Choroid plexus epithelial cell (primary cell): Measurements from ENCODE around the gene FGD5.

Source experiments
- DNase-seq: peaks from one replicate; pipeline ENCODE4 v3.0.0-alpha.2; 2010; ENCODE audit warnings: low read depth
- H3K4me3 ChIP-seq: 2 replicates; pipeline ENCODE4 v1.5.1; 2011; ENCODE audit warnings: low read depth, mild to moderate bottlenecking, control low read depth, low read length, moderate library complexity
- CTCF ChIP-seq: conservative IDR thresholded peaks from 2 replicates; pipeline ENCODE4 v1.5.1; 2011; ENCODE audit warnings: low read depth, mild to moderate bottlenecking, control low read depth, inconsistent platforms, low read length, moderate library complexity

FGD5 gene

GRCh38 chr3:14839236-14839635 lies 20.5 kb downstream of the FGD5 start:
- DNase-seq = no peak
- TF ChIP-seq CTCF = no peak
- H3K4me3 ChIP-seq = no peak overlapping the region

GRCh38 chr3:14841836-14842235 lies 23.1 kb downstream of the FGD5 start:
- no peak for TF ChIP-seq CTCF
- H3K4me3 ChIP-seq = no peak overlapping the region

GRCh38 chr3:14842277-14842676 lies 23.5 kb downstream of the FGD5 start:
- TF ChIP-seq CTCF = no peak
- no peak for DNase-seq
- no peak overlapping the region for H3K4me3 ChIP-seq

More at GRCh38 chr3:14841836-14842235, 23.1 kb downstream of the FGD5 start:
- DNase-seq = no peak

- no peak overlapping the region for H3K4me3 ChIP-seq
- DNase-seq = no peak
- no peak for TF ChIP-seq CTCF
Observed at GRCh38 chr3:14843321-14843720, 24.6 kb downstream of the FGD5 start.

GRCh38 chr3:14844386-14845170 lies 25.8 kb downstream of the FGD5 start:
- DNase-seq = no peak
- TF ChIP-seq CTCF = no peak
- no peak overlapping the region for H3K4me3 ChIP-seq

GRCh38 chr3:14845180-14845579 lies 26.4 kb downstream of the FGD5 start:
- H3K4me3 ChIP-seq = no peak overlapping the region
- TF ChIP-seq CTCF = no peak
- DNase-seq = no peak

- H3K4me3 ChIP-seq = no peak overlapping the region
- TF ChIP-seq CTCF = no peak
- no peak for DNase-seq
Observed at GRCh38 chr3:14845826-14846225, 27.1 kb downstream of the FGD5 start.
